Urinary bladder (tissue), 4 donors: ENCODE measurements around the gene TRIM32. TPM values are rescaled to one million over a fixed set of nuclear protein-coding genes. Genes with fewer than 3 reads are reported as not detected.

Experiments
- DNase-seq: peaks from one replicate; pipeline ENCODE4 v3.0.0-alpha.2; 2015; ENCODE audit errors: extremely low spot score
- H3K27ac ChIP-seq: one replicate; pipeline ENCODE4 v1.5.1; 2013; ENCODE audit warnings: low read depth, mild to moderate bottlenecking, moderate library complexity
- H3K36me3 ChIP-seq: one replicate; pipeline ENCODE4 v1.6.1; 2013; ENCODE audit warnings: mild to moderate bottlenecking, moderate library complexity; ENCODE audit not compliant: insufficient read depth
- H3K4me1 ChIP-seq: one replicate; pipeline ENCODE4 v1.6.1; 2013; ENCODE audit warnings: mild to moderate bottlenecking, moderate library complexity; ENCODE audit not compliant: insufficient read depth
- H3K4me3 ChIP-seq: one replicate; pipeline ENCODE4 v1.5.1; 2013; ENCODE audit warnings: low read depth, low read length
- WGBS: extraction: QIAGEN DNeasy Blood & Tissue Kit; methylation state at CpG from one replicate; pipeline ENCODE4 v1.1.7; 2013; 5-methylcytosine and 5-hydroxymethylcytosine counted together
- polyA plus RNA-seq: library from polyadenylated mRNA; stranded (reverse); fragments of 200-250 nt; gene quantifications from one replicate; pipeline ENCODE4 v1.2.3, GENCODE V29; 2013
- total RNA-seq: library from RNA; depleted of rRNA; stranded (reverse); fragments of >200 nt; gene quantifications from one replicate; pipeline ENCODE4 v1.2.3, GENCODE V29; 2014
- donor health status: healthy with polysubstance abuse.
- donor health status: healthy.

The TRIM32 gene
- total RNA-seq (15.8 TPM), polyA plus RNA-seq (10.3 TPM)

- under 1% methylated on average over 54 of the region's 54 CpGs for WGBS
- no peaks in the 10 kb centered on the region for H3K4me1 ChIP-seq
- peak within 1 kb of the TSS; percentile 74 for H3K4me3 ChIP-seq
- H3K36me3 ChIP-seq: peaks cover 2% of the 10 kb centered on the region
- peak within 1 kb of the TSS; percentile 72 for H3K27ac ChIP-seq
- peak; percentile 75 for DNase-seq
These were observed at the start of gene TRIM32 for GRCh38 chr9:116687074-116687753. TRIM32 (plus strand) TSS chr9:116687305; CDS start chr9:116697743, 10,438 bp downstream.

- H3K27ac ChIP-seq: no peak overlapping the region
- no peak for DNase-seq
- no peak overlapping the region for H3K4me3 ChIP-seq
- H3K36me3 ChIP-seq: no peaks in the 10 kb centered on the region
- H3K4me1 ChIP-seq: no peaks in the 10 kb centered on the region
These were observed 47.8 kb upstream of the TRIM32 start for GRCh38 chr9:116639251-116639741.

GRCh38 chr9:116641292-116642059 is 45.6 kb upstream of the TRIM32 start:
- H3K27ac ChIP-seq: no peak overlapping the region
- no peak for DNase-seq
- H3K36me3 ChIP-seq: no peaks in the 10 kb centered on the region
- H3K4me3 ChIP-seq: no peak overlapping the region
- WGBS: 38% methylated on average over 2 of the region's 2 CpGs
- peaks cover 2% of the 10 kb centered on the region for H3K4me1 ChIP-seq

GRCh38 chr9:116643691-116644090 is 43.4 kb upstream of the TRIM32 start:
- no peak overlapping the region for H3K4me3 ChIP-seq
- peaks cover 2% of the 10 kb centered on the region for H3K4me1 ChIP-seq
- WGBS: 96% methylated on average over 1 of the region's 1 CpG
- H3K27ac ChIP-seq: peak overlapping the region; percentile 39
- no peaks in the 10 kb centered on the region for H3K36me3 ChIP-seq
- DNase-seq: no peak

GRCh38 chr9:116644091-116644688 is 42.9 kb upstream of the TRIM32 start:
- DNase-seq: no peak
- peaks cover 2% of the 10 kb centered on the region for H3K4me1 ChIP-seq
- H3K4me3 ChIP-seq: no peak overlapping the region
- no peaks in the 10 kb centered on the region for H3K36me3 ChIP-seq
- WGBS: 74% methylated on average over 2 of the region's 2 CpGs
- peak overlapping the region; percentile 39 for H3K27ac ChIP-seq

DNA sequence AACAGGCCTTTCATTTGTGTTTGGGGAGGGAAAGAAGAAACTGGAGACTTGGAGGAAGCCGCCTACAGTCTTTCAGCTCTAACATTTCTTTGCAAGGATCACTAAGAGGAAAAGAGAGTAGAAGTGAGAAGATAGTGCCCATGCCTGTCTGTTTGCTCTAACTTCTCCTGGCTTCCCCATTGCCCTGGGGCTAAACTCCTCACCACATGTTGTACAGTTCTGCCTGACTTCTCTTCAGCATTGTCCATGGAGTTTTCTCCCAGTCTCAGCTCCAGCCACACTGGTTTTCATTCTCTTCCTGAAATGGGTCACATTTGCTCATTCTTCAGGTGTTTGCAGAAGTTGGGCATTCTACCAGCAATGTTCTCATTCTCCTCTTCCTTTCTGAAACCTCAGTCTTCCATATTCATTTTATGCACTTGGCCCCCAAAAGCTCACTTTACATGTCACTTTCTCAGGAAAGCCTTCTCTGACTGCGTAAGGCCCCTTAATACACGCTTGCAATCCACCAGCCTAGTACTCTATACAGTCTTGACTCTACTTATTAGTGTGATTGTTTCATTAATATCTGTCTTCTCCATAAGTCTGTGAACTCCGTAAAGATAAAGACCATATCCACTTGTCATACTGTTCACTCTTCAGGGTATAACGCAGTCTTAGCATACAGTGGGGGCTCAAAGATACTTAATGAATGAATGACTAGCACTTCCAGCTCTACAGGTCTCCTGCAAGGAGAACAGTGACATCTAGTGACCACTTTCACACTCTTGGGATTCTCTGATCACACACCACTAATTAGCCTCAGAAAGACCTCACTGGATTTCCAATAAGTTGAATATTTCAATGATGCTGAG is 40.2 kb upstream of the TRIM32 start:
- Histone ChIP-seq H3K36me3 (no peaks in the 10 kb centered on the region), H3K4me1 (peaks cover 2% of the 10 kb centered on the region), H3K4me3 (no peak overlapping the region), H3K27ac (no peak overlapping the region)
- WGBS: 83% methylated on average over 5 of the region's 5 CpGs
- no peak for DNase-seq

DNA sequence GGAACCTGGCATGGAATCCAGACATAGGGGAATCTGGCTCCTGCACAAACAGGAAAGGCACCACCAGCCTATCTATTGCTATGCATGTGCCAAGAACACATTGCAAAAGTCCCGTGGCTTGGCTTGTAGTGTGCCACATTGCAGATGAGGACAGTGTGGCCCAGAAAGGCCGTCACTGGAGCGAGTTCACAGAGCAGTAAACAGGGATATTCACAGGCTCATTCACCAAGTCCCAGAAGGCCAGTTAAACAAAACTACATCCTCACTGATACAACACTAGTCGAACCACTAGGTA is 39.6 kb upstream of the TRIM32 start:
- Histone ChIP-seq H3K27ac (no peak overlapping the region), H3K36me3 (no peaks in the 10 kb centered on the region), H3K4me1 (peaks cover 2% of the 10 kb centered on the region), H3K4me3 (no peak overlapping the region)
- no peak for DNase-seq
- 82% methylated on average over 4 of the region's 4 CpGs for WGBS

GRCh38 chr9:116653348-116654058 is 33.6 kb upstream of the TRIM32 start:
- H3K4me3 ChIP-seq: no peak overlapping the region
- DNase-seq: no peak
- no peaks in the 10 kb centered on the region for H3K4me1 ChIP-seq
- WGBS: 87% methylated on average over 7 of the region's 7 CpGs
- no peaks in the 10 kb centered on the region for H3K36me3 ChIP-seq
- H3K27ac ChIP-seq: no peak overlapping the region

GRCh38 chr9:116654059-116654355 is 33.1 kb upstream of the TRIM32 start:
- no peak overlapping the region for H3K27ac ChIP-seq

GRCh38 chr9:116656501-116656971 is 30.6 kb upstream of the TRIM32 start:
- Histone ChIP-seq H3K36me3 (no peaks in the 10 kb centered on the region), H3K4me1 (no peaks in the 10 kb centered on the region), H3K27ac (no peak overlapping the region), H3K4me3 (no peak overlapping the region)
- WGBS: 56% methylated on average over 5 of the region's 5 CpGs
- no peak for DNase-seq

More at GRCh38 chr9:116654059-116654355, 33.1 kb upstream of the TRIM32 start:
- Histone ChIP-seq H3K4me1 (no peaks in the 10 kb centered on the region), H3K4me3 (no peak overlapping the region), H3K36me3 (no peaks in the 10 kb centered on the region)
- no peak for DNase-seq
- 68% methylated on average over 3 of the region's 3 CpGs for WGBS

DNA sequence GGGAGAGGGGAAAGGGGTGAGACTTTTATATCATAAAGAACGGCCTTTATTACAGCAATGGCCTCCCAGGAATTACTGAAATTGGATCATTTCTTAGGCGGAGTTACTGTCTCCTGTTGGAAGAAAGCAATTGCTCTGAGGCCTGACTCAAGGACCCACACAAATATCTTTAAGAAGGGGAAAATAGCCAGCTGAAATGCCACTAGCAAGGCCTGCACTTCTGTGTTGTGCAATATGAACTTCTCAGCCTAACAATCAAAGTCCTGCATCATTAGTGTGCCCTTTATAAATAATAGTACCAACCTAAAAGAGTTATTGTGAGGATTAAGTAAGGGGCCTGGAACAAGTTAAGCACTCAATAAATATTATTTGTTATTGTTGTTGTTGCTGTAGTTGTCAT is 30.1 kb upstream of the TRIM32 start:
- H3K4me1 ChIP-seq: no peaks in the 10 kb centered on the region
- H3K4me3 ChIP-seq: no peak overlapping the region
- no peak overlapping the region for H3K27ac ChIP-seq
- 72% methylated on average over 2 of the region's 2 CpGs for WGBS
- DNase-seq: no peak
- H3K36me3 ChIP-seq: no peaks in the 10 kb centered on the region

DNA sequence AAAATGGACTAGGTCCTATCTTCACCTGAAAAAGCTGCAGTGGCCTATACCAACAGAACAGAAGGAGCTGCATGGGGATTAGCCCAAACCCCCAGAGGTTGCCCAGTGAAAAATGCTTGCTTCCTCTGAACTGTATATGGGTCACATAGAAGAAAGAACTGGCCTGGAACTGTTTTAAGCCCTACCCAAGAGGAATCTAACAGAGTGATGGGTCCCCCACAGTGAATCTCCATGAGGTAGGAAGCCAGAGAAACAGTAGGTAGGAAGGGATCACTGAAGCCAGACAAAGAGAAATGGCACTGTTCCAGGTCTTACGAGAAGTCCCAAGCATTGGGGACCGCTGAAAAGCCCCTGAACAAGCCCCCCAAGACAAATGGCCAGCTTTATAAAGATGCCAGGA is 28.8 kb upstream of the TRIM32 start:
- no peak for DNase-seq
- WGBS: 96% methylated on average over 2 of the region's 2 CpGs
- H3K27ac ChIP-seq: no peak overlapping the region
- no peaks in the 10 kb centered on the region for H3K4me1 ChIP-seq
- H3K4me3 ChIP-seq: no peak overlapping the region
- no peaks in the 10 kb centered on the region for H3K36me3 ChIP-seq
